Medulla oblongata (tissue), 1 donor: ENCODE results near the gene UBL4B.

ENCODE experiments used
- DNase-seq: peaks from one replicate; pipeline ENCODE4 v3.0.0-alpha.2; 2015; ENCODE audit errors: extremely low spot score

The UBL4B gene

DNA sequence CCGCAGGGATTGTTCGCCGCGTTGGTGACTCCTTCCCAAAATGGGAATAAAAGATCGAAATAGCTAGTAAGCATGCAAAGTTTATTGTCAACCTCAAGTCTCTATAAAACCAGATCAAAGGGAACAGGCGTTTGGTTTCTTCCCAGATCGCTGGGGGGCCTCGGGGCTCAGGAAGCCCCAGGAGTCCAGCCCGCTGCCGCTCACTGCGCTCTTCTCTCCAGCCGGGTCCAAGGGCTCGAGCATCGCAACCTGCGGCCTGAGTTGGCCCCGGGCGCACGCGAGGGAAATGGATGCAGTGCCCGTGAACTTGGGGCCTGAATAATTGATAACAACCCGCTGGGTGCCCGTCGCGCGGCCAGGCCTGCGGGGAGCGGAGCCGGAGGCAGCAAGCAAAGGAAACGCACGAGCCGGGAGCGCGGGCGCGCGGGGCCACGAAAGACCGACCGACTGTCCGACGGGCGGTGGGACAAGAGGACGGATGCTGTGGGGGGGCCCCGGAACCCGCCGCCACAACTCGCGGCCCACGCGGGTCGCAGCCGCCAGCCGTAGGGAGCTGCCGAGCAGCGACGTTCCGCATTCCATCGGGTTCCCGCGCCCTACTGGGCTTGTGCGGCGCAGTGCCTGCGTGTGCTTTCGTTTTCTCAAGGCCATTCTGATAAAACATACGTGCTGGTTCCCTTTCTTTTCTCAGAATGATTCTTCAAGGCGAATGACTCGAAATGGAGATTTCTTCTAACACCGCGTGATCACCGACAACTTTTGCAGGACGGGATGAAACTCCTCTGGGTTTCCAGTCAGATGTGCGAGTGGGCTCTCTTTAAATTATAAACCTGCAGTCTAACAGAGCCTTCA is 27.8 kb upstream of the UBL4B start:
- DNase-seq: peak; percentile 40

DNA sequence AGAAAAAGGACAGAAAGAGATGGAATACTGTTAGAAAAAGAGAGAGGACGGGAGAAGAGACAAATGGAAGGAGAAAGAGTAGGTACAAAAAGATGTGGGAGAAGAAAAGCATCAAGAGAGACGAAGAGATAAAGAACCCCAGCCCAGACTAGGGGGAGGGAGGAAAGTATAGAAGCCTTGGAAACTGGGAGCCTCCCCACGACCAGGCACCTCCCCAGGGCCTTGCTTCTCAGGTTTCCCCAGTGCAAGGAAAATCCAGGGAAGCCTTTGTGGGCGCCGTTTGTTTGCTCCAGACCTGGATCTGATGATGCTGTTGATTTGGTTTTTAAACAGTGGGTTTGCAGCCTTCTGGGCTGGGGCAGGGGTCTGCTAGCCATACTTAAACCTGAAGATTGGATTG is 26.6 kb upstream of the UBL4B start:
- DNase-seq: no peak

DNA sequence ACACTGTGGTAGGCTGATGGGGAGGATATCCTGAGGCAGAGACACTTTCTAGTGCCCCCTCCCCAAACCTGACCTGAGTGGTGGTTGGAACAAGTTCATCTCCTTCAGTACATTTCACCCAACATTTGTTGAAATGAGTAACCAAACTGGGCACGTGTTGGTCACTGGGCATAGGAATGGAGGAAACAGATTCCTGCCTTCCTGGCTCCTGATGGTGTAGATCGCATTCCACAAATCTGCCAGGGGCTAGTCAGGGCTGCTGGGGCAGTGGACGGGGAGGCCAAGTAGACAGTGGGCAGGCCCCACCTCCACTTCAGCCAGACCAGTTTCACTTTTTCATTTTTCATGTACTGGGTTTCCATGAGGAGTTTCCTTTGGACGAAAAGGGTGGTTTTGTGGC is 25.3 kb upstream of the UBL4B start:
- no peak for DNase-seq

DNA sequence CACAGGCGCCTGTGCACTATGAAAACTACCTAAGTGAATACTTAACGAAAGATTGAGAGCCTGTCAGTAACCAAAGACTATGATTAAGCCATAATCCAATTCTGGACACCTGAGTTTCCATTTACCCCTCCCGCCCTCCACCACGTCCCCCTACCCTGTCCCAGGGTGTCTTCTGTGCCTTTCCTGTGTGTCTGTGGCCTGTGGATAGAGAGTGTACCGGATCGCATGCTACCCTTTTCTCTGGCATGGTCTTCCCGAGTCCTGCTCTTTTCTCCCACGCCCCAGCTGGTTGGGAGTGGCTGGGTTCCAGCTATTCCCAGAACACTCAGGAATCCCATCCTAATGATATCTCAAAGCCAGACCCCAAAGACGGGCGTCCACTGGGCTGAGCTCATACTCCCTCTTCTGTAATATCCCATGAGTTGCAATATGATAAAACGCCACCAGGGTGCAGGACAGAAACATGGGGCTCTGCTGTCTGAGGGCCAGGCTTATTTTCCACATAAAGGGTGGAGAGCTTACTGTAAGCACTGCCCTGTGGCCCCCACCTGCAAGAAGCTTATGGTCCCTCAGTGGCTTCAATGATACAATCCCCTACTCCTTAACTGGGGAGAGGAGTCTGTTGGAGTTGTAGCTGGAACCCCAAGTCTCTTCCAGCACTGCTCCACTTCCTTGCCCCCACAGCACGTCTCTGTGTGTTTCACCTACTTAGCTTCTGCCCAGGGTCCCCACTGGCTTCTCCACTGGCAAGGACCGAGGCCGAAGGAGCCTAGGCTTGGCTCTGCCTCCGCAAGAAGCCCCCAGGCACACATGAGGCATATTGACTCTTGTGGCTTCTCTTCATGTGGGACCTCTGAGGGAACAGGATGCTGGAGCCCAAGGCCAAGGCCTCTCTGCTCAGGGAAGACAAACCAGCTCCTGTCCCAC is 24.2 kb upstream of the UBL4B start:
- DNase-seq: peak; percentile 60

DNA sequence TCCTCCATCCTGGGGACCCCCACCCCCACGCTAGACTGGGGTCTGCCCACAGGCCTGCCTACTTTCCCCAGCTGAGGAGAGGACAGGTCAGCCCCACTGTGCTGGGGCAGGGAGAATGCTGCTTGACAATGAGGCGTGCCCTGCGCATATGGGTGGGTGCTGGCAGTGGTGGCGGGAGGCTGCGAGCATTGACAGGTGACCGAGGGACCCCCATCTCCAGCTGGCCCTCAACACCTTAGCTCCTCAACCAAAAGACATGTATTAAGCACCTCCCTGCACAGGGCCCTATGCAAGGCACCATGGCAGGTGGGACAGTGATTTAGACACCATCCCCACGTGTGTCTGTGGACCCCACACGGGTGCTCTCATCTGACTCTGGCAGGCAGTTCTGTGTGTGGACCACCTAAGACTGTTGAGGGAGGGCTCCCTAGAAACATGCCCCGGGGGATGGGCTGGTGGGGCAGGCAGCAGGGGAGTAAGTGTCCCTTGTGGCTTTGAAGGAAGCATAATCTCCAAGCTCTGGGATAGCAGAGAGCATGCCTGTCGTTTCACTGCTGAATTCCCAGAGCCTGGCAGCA is 23.4 kb upstream of the UBL4B start:
- no peak for DNase-seq

DNA sequence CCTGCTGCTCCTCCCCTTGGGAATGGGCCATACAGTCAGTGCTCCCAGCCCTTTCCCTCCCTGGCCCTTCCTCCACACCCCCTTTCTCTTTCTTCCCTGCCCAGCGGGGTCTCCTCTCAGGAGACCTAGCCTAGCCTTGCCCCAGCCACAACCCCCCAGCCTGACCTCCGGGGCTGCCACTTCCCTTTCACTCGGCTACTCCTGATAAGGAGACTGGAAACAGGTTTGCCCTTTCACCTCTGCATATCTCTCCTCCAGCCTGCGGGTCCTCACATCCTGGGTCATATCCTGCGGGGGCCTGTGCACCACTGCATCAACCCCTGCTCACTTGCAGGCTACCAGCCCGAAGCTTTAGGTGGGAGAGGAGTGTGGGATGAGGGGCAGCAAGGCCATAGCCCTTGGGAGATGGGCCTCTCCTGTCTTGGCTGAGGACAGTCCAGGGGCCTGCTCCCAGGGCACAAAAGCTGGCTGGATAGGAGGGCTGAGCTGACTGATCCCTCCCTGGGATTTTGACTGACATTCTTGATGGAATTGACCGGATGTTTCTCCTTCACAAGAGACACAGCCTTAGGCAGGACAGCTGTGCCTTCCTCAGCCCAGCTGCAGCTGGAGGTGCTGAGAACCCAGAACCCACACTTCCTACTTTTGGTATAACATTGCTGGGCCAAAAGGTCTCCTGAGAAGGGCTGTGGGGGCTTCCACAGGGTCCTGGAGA is 22.5 kb upstream of the UBL4B start:
- DNase-seq: no peak

DNA sequence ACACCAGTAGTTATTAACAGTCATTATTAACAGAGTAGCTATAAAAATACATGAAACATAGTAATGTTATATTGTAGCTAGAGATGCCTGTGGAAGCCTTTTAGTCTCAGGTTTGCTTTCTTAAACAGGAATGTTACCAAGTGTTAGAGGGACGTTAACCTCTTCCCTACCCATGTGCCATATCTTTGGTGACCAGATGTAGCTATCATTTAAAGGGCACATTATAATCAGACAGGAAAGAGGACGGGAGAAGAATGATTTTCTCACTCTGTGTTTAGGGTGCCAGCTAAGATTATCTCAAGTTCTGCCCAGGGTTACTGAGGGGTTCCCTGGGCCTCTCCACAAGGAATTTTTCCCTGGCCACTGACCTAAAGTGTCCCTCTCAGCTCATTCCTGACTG is 20.9 kb upstream of the UBL4B start:
- DNase-seq: no peak

DNA sequence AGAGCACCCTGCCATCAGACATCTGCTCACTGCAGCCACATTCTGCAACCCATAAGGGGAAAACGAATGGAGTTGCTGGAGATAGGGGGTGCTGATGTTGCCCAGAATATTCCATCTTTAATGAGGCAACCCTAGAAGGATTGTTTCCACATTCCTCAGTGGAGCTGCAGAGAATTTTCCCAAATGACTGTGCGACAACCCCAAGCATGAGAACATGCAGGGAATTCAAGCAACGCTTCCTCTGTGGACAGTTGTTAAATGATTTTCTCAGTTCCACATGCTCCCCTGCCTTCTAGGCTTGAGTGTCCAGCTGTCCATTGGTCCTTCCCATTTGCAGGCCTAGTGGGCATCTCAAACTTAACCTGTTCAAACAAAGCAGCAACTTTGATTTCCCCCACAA is 20.5 kb upstream of the UBL4B start:
- DNase-seq: no peak

DNA sequence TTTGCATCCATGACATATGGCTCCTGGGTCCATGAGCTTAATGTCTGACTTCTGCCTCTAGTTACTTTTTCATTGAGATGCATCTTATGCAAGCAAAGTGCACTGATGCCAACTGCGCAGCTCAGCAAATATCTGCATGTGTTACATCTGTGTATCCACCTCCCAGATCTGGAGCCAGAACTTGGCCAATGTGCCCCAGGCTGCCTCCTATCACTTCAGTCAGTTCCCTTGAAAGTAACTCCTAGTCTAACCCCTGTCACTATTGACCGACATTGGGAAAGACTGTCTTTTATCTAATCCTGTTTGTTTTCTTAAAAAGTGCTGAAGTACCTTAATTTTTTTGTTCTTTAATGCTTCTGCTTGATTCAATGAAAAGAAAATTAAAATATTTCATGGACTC is 19.3 kb upstream of the UBL4B start:
- no peak for DNase-seq

DNA sequence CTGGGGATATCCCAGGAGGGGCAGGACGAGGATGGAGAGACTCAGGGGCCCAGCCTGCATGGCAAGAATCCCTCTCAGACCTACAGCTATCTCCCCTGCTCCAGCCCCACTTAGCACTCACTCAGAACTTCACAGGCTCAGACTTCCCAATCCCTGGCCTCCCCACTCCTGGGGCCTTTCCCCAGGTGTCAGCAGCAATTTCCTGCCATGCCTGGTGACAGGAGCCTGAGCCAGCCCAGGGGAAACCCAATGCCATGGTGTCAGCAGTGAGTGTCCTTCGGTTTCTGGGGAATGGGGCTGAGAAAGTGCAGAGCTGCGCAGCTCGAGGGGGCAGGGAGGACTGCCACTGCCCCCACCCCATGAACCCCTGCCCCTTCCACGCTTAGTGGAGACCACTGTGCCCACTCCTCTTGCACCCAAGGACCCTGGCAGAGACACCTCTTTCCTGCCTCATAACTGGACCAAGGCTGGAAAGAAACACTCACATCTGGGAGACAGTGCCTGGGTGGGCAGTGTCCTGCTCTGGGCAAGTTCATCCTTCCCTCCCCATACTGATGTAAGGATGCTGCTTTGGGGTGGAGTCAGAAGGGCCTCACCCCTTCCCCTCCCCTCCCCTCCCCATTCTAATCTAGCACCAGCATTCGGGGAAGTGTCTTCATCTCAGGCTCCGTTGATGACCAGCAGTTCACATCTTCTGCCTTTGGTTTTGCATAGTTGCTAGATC is 17.1 kb upstream of the UBL4B start:
- no peak for DNase-seq

DNA sequence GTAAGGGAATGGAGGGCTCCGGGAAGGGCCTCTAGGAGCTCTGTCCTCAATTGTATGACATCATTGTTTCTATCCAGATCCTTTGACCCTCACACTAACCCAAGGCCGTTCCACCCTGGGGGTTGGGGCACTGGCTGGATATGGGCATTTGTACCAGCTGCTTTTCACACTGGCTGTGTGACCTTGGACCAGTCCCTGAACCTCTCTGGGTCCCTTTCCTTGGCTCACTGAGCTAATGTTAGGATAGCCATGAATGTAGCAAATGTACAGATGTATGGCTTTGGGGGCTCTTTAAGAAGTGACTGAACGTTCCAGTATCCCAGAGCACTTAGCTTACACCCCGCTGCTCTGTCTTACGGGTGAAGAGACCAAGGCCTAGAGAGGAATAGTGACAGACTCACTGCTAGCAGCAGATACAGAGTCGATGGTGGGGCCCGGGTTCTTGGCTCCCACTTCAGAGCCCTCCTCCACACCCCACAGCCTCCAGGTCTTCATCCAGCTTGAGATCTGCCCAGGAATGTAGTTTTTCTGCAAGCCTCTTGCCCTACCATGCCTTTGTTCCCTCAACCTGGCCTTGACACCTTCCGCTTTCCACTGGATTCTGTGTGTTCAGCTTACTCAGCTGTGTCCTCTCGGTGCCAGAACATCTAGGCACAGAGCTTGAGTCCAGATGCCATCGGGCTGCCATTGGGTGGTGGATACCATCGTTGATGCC is 14.6 kb upstream of the UBL4B start:
- DNase-seq: no peak

DNA sequence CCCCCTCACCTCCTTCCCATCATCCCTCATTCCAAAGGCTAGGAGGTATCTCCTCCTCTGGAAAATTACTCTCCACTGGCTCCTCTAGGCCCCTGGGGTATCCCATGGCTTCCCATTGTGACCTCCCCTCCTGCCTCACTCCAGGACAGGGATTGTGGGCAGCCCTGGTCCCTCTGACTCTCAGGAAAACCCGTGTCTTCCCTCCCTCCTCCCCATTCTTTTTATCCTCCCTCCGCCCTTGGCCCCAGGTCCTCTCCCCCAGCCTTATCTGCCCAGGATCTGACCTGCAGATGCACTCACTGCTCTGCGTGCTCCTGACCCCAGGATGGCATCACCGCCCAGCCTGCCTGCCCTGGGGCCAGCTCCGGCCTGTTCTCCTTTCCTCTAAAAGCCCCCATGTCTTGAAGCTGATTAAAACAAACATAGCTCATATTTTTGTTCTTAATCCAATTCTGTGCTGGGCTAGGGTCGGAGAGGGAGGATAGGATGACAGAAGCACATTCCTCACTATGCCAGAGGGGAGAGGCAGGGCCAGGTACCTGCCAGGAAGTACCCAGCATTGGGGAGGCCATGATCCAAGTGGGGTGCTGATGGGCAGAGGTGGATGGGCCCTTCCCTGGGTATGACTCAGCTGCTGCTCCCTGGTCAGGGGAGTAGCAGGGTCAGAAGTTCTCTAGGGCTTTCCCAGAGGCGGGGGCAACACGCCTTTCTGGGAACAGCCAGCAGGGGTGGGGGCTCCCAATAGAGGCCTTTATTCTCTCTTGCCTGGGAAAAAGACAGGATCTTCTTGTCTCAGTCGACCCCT is 13.8 kb upstream of the UBL4B start:
- DNase-seq: no peak

DNA sequence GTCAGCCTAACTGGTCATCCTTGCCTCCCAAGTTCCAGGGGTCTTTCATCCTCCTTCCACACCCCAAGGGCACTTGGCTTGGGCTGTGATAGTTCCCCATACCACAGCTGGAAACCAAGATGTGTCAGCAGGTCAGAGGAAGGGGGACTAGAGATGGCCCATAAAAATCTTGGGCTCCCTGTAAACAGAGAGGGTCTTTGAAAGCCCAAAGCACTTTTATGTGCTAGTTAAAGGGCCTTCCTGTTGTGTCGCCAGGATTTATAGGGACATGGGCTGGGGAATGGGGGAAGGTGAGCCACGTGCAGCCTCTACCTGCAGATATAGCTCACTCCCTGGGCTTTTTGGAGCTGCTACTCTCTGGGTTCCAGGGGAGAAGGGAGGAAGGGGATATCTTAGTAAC is 11.9 kb upstream of the UBL4B start:
- no peak for DNase-seq

DNA sequence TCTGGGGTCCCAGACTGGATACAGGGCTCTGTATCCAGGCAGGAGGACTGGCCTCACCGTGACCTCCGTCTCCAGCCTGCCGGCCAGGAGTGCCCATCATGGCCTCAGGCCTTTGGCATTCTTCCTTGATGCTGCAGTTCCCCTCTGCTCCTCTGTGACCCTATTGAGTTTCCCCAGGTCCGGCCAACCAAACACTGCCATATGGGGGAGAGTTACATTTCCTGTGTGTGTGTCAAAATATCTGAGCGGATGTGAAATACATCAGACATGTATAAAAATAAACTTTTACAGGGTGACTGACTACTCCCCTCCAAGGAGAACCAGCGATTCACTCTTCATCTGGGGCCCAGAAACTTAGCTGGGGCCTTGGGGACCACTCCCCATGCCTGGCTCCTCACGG is 10.2 kb upstream of the UBL4B start:
- DNase-seq: no peak

DNA sequence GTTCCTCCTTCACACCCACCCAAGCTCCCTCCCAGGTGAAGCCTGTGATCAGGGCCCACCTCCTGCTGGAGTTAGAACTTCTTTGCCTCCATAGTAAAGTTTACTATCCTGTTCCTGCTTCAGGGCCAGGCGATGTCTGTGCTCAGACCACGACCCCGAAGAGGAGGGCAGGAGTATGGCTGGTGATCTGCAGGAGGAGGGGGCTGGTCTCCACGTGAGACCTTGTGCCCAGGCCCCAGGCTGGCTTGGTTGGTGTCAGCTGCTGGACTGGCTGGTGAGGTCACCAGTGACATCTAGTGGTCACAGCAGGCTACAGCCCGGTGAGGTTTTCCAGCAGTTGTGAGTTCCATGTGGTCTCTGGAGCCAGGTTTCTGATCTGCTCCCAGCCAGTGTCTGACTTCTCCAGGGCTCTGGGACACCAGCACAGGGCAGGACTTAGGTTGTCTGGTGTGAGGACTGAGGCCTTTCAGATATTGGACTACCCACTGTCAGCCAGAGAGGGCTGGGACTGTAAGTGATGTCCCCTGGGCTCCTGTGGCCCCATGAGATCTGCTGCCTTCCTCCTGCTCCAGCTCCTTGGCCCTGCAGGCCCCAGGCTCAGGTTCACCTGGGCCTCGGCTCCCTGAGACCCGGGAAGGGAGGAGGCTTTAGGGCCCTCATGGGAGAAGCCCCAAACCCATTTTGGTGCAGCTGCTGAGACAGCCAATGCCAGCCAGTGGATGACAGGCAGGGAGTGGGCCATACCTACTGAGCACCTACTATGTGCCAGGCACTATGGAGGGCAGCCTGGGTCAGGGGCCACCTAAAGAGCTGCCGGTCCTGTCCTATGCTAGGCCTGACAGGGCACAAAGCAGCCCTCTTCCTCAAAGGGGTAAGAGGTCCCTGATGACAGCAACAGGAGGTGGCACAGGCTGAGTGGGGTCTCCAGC is 6.0 kb upstream of the UBL4B start:
- peak; percentile 82 for DNase-seq

DNA sequence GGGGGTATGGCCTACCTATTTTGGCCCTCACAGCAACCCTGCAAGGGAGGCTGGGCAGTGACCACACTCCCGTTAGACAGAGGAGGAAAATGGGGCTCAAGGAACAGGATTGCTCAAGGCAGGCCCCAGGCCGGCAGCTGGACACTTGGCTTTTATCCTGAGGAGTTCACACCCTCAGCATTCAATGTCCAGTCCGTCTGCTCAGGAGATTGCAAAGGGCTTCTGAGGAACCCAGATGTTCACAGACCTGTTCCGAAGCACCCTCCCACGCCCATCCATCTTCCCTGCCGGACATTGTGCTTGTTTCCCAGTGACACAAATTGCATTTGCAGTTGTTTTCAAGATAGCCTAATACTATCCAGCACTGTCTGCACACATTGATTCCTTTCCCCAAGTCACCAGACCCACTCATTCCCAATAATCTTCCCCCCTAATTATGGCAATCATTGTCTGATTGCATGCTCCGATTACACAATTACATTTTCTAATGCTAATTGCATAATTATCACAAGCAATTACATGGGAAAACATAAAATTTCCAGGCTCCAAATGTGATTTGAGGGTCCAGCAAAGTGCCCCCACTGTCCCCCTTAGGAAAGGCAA is 4.3 kb upstream of the UBL4B start:
- DNase-seq: no peak

DNA sequence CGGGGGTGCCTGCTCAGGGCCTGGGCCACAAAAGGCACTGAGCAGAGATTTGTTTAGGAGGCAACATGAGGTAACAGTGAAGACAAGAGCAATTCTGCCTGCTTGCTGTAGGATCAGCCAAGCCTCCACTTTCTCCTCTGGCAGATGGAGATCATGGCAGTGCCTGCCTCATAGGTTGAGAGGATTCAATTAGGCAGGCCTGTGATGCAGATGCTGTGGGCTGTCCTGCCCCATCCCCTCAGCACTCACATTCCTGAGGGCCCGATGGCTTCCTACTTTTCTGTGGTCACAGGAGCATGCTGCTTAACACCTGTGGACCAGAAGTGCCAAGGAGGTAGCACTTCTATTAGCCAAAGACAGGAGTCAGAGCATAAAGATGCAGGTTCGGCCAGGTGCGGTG is 1.2 kb upstream of the UBL4B start:
- DNase-seq: no peak

DNA sequence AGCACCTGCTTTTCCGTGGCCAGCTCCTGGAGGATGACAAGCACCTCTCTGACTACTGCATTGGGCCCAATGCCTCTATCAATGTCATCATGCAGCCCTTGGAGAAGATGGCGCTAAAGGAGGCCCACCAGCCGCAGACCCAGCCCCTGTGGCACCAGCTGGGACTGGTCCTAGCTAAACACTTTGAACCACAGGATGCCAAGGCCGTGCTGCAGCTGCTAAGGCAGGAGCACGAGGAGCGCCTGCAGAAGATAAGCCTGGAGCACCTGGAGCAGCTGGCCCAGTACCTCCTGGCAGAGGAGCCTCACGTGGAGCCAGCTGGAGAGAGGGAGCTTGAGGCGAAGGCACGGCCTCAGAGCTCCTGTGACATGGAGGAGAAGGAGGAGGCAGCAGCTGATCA is 413 bp downstream of the UBL4B start:
- DNase-seq: no peak
